Heart right ventricle (tissue), 16 donors: Measurements from ENCODE around the gene HSH2D. TPM values are rescaled to one million over a fixed set of nuclear protein-coding genes. Genes with fewer than 3 reads are reported as not detected.
A peak's percentile ranks its signal among the peaks of the same experiment; 100 is the strongest.

Source experiments
- ATAC-seq, 8 donors: fragments of 200-7000 bp; cut with Tn5 transposase; one replicate each; pipeline ENCODE4 v1.9.1; 2020; ENCODE audit warnings: mild to moderate bottlenecking in 8 of 8, moderate library complexity in 8 of 8, moderate number of reproducible peaks in 1 of 8
- DNase-seq, 2 donors: peaks; one replicate each; pipeline ENCODE4 v3.0.0-alpha.2; 2020
- H3K27ac ChIP-seq, 10 donors: fragments of 200-600 bp; sonication (generic) in 2 of 10; one replicate each; pipeline versions ENCODE4 v1.5.0 to v1.8.0; 2020 to 2022; ENCODE audit warnings: mild to moderate bottlenecking in 3 of 10
- H3K27me3 ChIP-seq, 7 donors: fragments of 200-600 bp; one replicate each; pipeline ENCODE4 v1.8.0; 2021 to 2022; ENCODE audit warnings: mild to moderate bottlenecking in 2 of 7
- H3K36me3 ChIP-seq, 9 donors: fragments of 200-600 bp; sonication (generic) in 1 of 9; one replicate each; pipeline versions ENCODE4 v1.5.0 to v1.8.0; 2020 to 2022; ENCODE audit warnings: mild to moderate bottlenecking in 2 of 9
- H3K4me1 ChIP-seq, 9 donors: fragments of 200-600 bp; sonication (generic) in 1 of 9; one replicate each; pipeline versions ENCODE4 v1.5.0 to v1.8.0; 2020 to 2022; ENCODE audit warnings: mild to moderate bottlenecking in 4 of 9
- H3K4me3 ChIP-seq, 10 donors: fragments of 200-600 bp; sonication (generic) in 2 of 10; one replicate each; pipeline versions ENCODE4 v1.5.0 to v1.8.0; 2020 to 2022; ENCODE audit warnings: mild to moderate bottlenecking in 7 of 10, moderate library complexity in 2 of 10
- H3K9me3 ChIP-seq, 11 donors: fragments of 200-600 bp in 10 of 11; sonication (generic) in 2 of 11; one replicate each; pipeline versions ENCODE4 v1.5.0 to v1.8.0; 2013 to 2022; ENCODE audit warnings: mild to moderate bottlenecking in 2 of 11, control low read depth in 1 of 11, moderate library complexity in 1 of 11
- CTCF ChIP-seq, 9 donors: fragments of 200-600 bp; sonication (generic) in 2 of 9; IDR thresholded peaks; one replicate each; pipeline versions ENCODE4 v1.5.0 to v1.8.0; 2021 to 2022; ENCODE audit warnings: antibody characterized with exemption in 9 of 9, mild to moderate bottlenecking in 5 of 9, moderate library complexity in 1 of 9
- WGBS, 2 donors: extraction: QIAGEN DNeasy Blood & Tissue Kit; methylation state at CpG; one replicate each; pipeline ENCODE4 v1.1.7; 2013; ENCODE audit warnings: inconsistent platforms in 1 of 2; 5-methylcytosine and 5-hydroxymethylcytosine counted together
- intact Hi-C, 10 donors: fragments of 100-400 bp; cut with DNase I; formaldehyde crosslinking; loops; one replicate each; pipeline versions ENCODE4 v1.11.1 to v1.14.2; 2022
- polyA plus RNA-seq, 2 donors: library from polyadenylated mRNA; stranded (reverse); fragments of 200-250 nt; gene quantifications; one replicate each; pipeline ENCODE4 v1.2.3, GENCODE V29; 2013
- total RNA-seq, 10 donors: library from RNA; stranded (reverse); fragmentation: NEBNext Ultra II Directional in 3 of 10; extraction: Animal tissue kit (Norgen Biotek cat#: 25700) in 3 of 10; gene quantifications; one replicate each; pipeline versions ENCODE4 v1.2.1 to v1.2.4, GENCODE V29; 2021 to 2023
- donor health status: Arrhythmogenic right ventricular cardiomyopathy.
- donor health status: ischemic (EF 13 %, LVEDD 7.1; RV severe dilation, severe dysfunction).
- donor health status: healthy with polysubstance abuse.
- donor health status: DM: no; HTN: yes; CAD: no.
- donor health status: DM: no; HTN: no; CAD: no.
- donor health status: ischemic (EF 25% LVEDD 6.9; RV normal size, moderate dysfunction).
- donor health status: ischemic (EF 25% LVEDD 5.7; RV mildly dilated, moderate dysfunction).
- donor health status: healthy.
- donor health status: DM: yes; HTN: yes; CAD: no.
- donor health status: Ischemic cardiomyopathy.
- donor health status: ischemic (EF 35%, LVEDD 5.7; RV mildly dilated, moderate dysfunction).
- donor health status: nonischemic (EF 11% LVEDD 7.7; RV severe dilation, severe dysfunction).
- donor health status: DM: yes; HTN: yes; CAD: no.
- donor health status: PGD.
- donor health status: ischemic (EF 29% LVEDD 5.4; RV normal size, mild dysfunction).
- donor health status: nonischemic (EF 23%, LVEDD 6.1; RV moderate dilation, normal function).

Gene HSH2D
- total and polyA plus RNA-seq, 12 donors, result 0.16 to 2.0 (median 0.51) TPM; not detected in 2

- Histone ChIP-seq H3K4me1 (peaks cover 10 to 74% (median 28%) of the 10 kb centered on the region in 9 donors), H3K9me3 (no peaks in the 10 kb centered on the region), H3K4me3 (no peak overlapping the region), H3K36me3 (peaks cover 0 to 44% (median 9%) of the 10 kb centered on the region in 9 donors), H3K27me3 (no peaks in the 10 kb centered on the region), H3K27ac (no peak overlapping the region)
- DNase-seq, result no peak
- WGBS, 2 donors, result 89 to 92% methylated on average over 3 of the region's 3 CpGs
- ATAC-seq, result no peak
- intact Hi-C loops, result loop anchor here in 8 of 10 donors (2.0 to 10.0 kb wide), 11 partner anchors 36 to 276 kb away; partner anchors contain the start of genes FAM32A (in 4 of the 8) and TPM4 (in 2 of the 8)
- no peak for TF ChIP-seq CTCF (IDR thresholded peaks at IDR 0.05)
Measured at GRCh38 chr19:16113727-16114126, 29.8 kb upstream of the HSH2D start.

- no peak for DNase-seq
- peaks cover 0 to 61% (median 24%) of the 10 kb centered on the region in 9 donors for H3K36me3 ChIP-seq
Measured at GRCh38 chr19:16115301-16116039, 28.0 kb upstream of the HSH2D start.

GRCh38 chr19:16116067-16116466 is 27.4 kb upstream of the HSH2D start:
- no peak overlapping the region for H3K4me3 ChIP-seq
- TF ChIP-seq CTCF (IDR thresholded peaks at IDR 0.05), result no peak
- peaks cover 0 to 67% (median 24%) of the 10 kb centered on the region in 9 donors for H3K36me3 ChIP-seq
- DNase-seq (no peak), ATAC-seq (no peak)
- H3K4me1 ChIP-seq, result peaks cover 10 to 85% (median 23%) of the 10 kb centered on the region in 9 donors
- H3K9me3 ChIP-seq, result no peaks in the 10 kb centered on the region
- no peaks in the 10 kb centered on the region for H3K27me3 ChIP-seq
- peak overlapping the region in 1 of 10 donors; percentile 38 for H3K27ac ChIP-seq
- WGBS, 2 donors, result 59 to 69% methylated on average over 4 of the region's 4 CpGs
- intact Hi-C loops, result loop anchor here in 3 of 10 donors (10.0 kb wide), 2 partner anchors 51 to 69 kb away; partner anchors contain the start of gene FAM32A (in 1 of the 3)

More at GRCh38 chr19:16115301-16116039, 28.0 kb upstream of the HSH2D start:
- no peak for TF ChIP-seq CTCF (IDR thresholded peaks at IDR 0.05)
- Histone ChIP-seq H3K27ac (no peak overlapping the region), H3K27me3 (no peaks in the 10 kb centered on the region), H3K4me3 (no peak overlapping the region), H3K9me3 (no peaks in the 10 kb centered on the region), H3K4me1 (peaks cover 10 to 91% (median 28%) of the 10 kb centered on the region in 9 donors)
- no peak for ATAC-seq
- intact Hi-C loops, result loop anchor here in 3 of 10 donors (10.0 kb wide), 2 partner anchors 51 to 69 kb away; partner anchors contain the start of gene FAM32A (in 1 of the 3)
- 91 to 92% methylated on average over 9 of the region's 9 CpGs for WGBS, 2 donors

GRCh38 chr19:16117594-16118033 is 25.9 kb upstream of the HSH2D start:
- Histone ChIP-seq H3K27me3 (no peaks in the 10 kb centered on the region), H3K36me3 (peaks cover 3 to 83% (median 39%) of the 10 kb centered on the region in 9 donors), H3K4me1 (peaks cover 4 to 76% (median 15%) of the 10 kb centered on the region in 9 donors), H3K4me3 (no peak overlapping the region), H3K27ac (peak overlapping the region in 1 of 10 donors; percentile 87), H3K9me3 (no peaks in the 10 kb centered on the region)
- ATAC-seq, result peak in 1 of 8 donors; percentile 25
- TF ChIP-seq CTCF (IDR thresholded peaks at IDR 0.05), result no peak
- intact Hi-C loops, result loop anchor here in 3 of 10 donors (10.0 kb wide), 2 partner anchors 53 to 67 kb away; partner anchors contain the start of gene FAM32A (in 1 of the 3)
- no peak for DNase-seq
- WGBS, 2 donors, result 89 to 92% methylated on average over 11 of the region's 11 CpGs
